ENCODE results near the gene CEACAM6.

CEACAM6 gene

GRCh38 chr19:41735071-41735600, 20.2 kb upstream of the CEACAM6 start:
- no peak for TF ChIP-seq CTCF (IDR thresholded peaks at IDR 0.05; ENCODE audit: low read depth, low read length, missing control alignments)
- H3K4me3 ChIP-seq (ENCODE audit: low read depth, low read length) = no peak overlapping the region

GRCh38 chr19:41739361-41739760, 16.0 kb upstream of the CEACAM6 start:
- no peak for TF ChIP-seq CTCF (IDR thresholded peaks at IDR 0.05; ENCODE audit: low read depth, low read length, missing control alignments)

More at GRCh38 chr19:41735071-41735600, 20.2 kb upstream of the CEACAM6 start:
- no peak for DNase-seq (ENCODE audit: low read depth)

GRCh38 chr19:41740415-41741243, 14.7 kb upstream of the CEACAM6 start:
- DNase-seq (ENCODE audit: low read depth) = no peak
- TF ChIP-seq CTCF (IDR thresholded peaks at IDR 0.05; ENCODE audit: low read depth, low read length, missing control alignments) = no peak
- no peak overlapping the region for H3K4me3 ChIP-seq (ENCODE audit: low read depth, low read length)

More at GRCh38 chr19:41739361-41739760, 16.0 kb upstream of the CEACAM6 start:
- DNase-seq (ENCODE audit: low read depth) = no peak
- no peak overlapping the region for H3K4me3 ChIP-seq (ENCODE audit: low read depth, low read length)

GRCh38 chr19:41741244-41741554, 14.1 kb upstream of the CEACAM6 start:
- TF ChIP-seq CTCF (IDR thresholded peaks at IDR 0.05; ENCODE audit: low read depth, low read length, missing control alignments) = no peak
- no peak for DNase-seq (ENCODE audit: low read depth)
- no peak overlapping the region for H3K4me3 ChIP-seq (ENCODE audit: low read depth, low read length)

- no peak for DNase-seq (ENCODE audit: low read depth)
- H3K4me3 ChIP-seq (ENCODE audit: low read depth, low read length) = no peak overlapping the region
- TF ChIP-seq CTCF (IDR thresholded peaks at IDR 0.05; ENCODE audit: low read depth, low read length, missing control alignments) = no peak
Measured at GRCh38 chr19:41744850-41745249, 10.5 kb upstream of the CEACAM6 start.

GRCh38 chr19:41745756-41746155, 9.6 kb upstream of the CEACAM6 start:
- H3K4me3 ChIP-seq (ENCODE audit: low read depth, low read length) = no peak overlapping the region
- no peak for TF ChIP-seq CTCF (IDR thresholded peaks at IDR 0.05; ENCODE audit: low read depth, low read length, missing control alignments)
- DNase-seq (ENCODE audit: low read depth) = no peak
